HG03342 (cell line): ENCODE data around the gene KLK11.

Experiments
- ATAC-seq: cut with Tn5 transposase; IDR thresholded peaks from one replicate; pipeline ENCODE4 v1.9.1; 2021; ENCODE audit warnings: mild to moderate bottlenecking, moderate library complexity; ENCODE audit not compliant: unreplicated experiment

The KLK11 gene, protein sequence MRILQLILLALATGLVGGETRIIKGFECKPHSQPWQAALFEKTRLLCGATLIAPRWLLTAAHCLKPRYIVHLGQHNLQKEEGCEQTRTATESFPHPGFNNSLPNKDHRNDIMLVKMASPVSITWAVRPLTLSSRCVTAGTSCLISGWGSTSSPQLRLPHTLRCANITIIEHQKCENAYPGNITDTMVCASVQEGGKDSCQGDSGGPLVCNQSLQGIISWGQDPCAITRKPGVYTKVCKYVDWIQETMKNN

GRCh38 chr19:51026554-51026831 is at the start of gene KLK11:
TSS of gene KLK11 (minus strand) at chr19:51026616. CDS start at chr19:51025631, 985 bp downstream.
- ATAC-seq = no peak

DNA sequence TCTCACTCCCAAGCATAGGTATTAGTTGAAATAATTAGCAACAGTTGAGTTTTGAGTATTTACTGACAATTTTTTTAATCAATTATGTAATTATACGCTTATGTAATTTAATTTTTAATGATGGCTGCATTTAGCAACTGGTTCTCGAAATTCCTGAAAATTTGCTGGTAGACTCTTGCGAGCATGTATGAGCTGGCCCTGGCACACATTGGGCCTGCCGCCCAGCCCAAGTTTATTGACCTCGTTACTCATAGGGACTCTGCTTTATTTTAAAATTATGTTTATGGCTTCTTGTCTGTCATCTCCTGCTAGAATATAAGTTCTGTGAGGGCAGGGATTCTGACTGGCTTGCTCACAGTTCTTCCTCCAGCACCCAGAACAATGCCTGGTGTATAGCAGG is 49.6 kb upstream of the KLK11 start:
- no peak for ATAC-seq

DNA sequence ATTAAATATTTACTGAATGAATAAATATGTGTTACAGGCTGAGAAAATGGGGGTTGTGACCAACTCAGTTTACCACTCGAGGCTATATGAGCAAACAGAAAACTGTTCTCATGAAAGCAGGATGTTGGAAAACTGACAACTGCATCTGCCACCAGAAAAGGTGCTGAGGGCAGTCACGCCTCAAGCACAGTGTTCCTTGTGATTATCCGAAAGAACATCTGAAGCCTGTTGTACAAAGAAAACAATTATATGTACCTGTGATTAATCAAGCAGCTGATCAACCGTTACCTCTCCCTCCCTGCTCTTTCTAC is 44.6 kb upstream of the KLK11 start:
- no peak for ATAC-seq

DNA sequence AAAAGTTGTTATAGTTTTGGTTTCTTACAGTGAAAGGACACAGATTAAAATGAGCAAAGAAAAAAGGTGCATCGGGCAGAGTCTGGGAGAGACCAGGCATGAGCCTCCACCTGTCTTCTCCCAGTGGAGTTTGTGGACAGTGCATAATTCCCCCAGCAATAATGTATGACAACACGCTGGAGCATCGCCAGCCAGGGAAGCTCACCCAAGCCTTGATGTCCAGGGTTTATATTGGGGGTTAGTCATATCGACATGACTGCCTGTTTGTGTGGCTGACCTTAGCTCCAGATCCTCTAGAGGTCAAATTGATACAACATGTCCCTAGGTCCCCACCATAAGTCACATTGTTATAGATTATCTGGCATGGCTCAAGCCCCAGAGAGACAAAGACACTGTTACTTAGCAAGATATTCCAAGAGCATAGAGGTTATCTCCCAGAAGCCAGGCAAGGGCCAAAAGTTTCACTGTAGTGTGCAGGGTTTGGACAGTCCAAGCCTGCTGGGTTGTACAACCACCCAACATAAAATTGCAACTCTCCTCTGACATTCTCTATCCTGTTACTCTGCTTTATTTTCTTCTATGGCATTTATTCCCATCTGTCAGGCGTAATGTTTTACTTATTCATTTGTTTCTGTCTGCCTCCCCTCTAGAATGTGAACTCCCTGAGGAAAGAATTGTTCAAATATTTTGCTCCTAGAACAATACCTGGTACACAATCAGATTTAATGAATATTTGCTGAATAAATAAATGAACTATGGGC is 44.1 kb upstream of the KLK11 start:
- no peak for ATAC-seq

- ATAC-seq = no peak
Measured at GRCh38 chr19:51066393-51067186, 40.2 kb upstream of the KLK11 start.

- no peak for ATAC-seq
Measured at GRCh38 chr19:51065221-51065960, 39.0 kb upstream of the KLK11 start.

- no peak for ATAC-seq
Measured at GRCh38 chr19:51064534-51065220, 38.3 kb upstream of the KLK11 start, which contains the start of gene KLK13. TSS of gene KLK13 (minus strand) at chr19:51065092. CDS start at chr19:51065067, 25 bp downstream.

GRCh38 chr19:51063664-51064063 is 37.2 kb upstream of the KLK11 start:
- ATAC-seq = no peak

DNA sequence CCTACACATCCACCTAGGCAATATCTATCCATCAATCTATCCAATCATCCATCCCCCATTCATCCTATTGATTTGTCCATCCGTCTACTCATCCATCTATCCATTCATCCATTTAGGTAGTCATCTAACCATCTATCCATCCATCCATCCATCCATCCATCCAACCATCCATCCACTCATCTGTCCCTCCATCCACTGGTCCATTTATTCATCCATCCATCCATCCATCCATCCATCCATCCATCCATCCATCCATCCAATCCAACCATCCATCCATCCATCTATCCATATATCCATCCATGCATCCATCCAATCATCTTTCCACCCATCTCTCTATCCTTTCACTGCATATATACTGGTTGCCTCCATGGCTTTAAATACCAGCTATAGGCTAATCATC is 34.6 kb upstream of the KLK11 start:
- no peak for ATAC-seq

GRCh38 chr19:51060336-51060735 is 33.9 kb upstream of the KLK11 start:
- ATAC-seq = no peak

- ATAC-seq = no peak
Measured at GRCh38 chr19:51059715-51060114, 33.3 kb upstream of the KLK11 start.

GRCh38 chr19:51055866-51056265 is 29.4 kb upstream of the KLK11 start:
- ATAC-seq = no peak

GRCh38 chr19:51047031-51047335 is 20.6 kb upstream of the KLK11 start:
- no peak for ATAC-seq

DNA sequence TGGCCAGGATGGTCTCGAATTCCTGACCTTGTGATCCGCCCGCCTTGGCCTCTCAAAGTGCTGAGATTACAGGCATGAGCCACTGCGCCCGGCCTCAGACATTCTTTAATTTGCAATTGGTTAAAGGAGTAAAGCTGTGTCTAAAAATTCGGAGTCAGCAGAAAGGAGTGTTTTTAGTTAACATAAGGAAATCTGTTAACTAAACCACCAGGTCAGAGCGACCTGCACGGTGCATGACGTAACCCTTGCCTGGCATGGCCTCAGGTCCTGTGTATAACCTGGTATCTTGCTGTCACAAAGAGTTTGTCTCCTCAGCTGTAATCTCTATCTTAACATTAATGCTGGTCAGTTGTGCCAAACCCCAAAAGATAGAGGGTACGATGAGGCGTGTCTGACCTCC is 17.9 kb upstream of the KLK11 start:
- ATAC-seq = no peak

GRCh38 chr19:51043497-51043896 is 17.1 kb upstream of the KLK11 start:
- ATAC-seq = no peak

DNA sequence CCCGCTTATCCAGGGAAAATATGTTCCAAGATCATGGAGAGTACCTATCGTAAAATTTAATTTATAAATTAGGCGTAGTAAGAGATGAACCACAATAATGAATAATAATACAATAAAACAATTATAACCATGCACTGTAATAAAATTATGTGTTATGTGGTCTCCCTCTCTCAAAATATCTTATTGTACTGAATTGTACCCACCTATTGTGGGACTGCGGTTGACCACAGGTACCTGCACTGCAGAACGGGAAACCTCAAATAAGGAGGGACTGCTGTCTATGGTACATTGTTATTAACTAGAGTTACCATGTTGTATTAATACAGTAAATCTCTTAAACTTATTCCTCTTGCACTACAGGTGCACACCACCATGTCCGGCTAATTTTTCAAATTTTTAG is 13.7 kb upstream of the KLK11 start:
- ATAC-seq = no peak

GRCh38 chr19:51036519-51036918 is 10.1 kb upstream of the KLK11 start:
- ATAC-seq = no peak

DNA sequence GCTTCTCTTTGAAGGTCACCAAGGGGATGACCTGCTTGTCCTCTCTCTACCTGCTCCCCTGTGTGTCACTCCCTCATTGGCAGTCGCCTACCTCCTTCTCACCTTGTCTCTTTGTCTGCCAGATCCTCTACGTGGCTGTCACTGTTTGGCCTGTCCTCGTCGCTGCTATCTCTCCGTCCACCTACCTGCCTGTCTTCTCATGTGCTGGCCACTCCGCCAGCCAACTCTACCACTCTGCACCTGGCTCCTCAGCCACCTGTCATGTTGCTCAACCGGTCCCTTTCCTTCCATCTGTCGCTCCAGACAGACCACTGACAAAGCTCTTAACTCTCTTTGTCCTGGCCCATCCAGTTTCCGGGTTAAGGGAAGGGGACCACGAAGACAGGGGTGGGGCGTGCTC is 8.3 kb upstream of the KLK11 start, which contains the start of gene KLK12:
TSS of gene KLK12 (minus strand) at position 299 of the 400 bp plus-strand sequence. CDS start 381 bp downstream, outside the sequence.
- no peak for ATAC-seq

DNA sequence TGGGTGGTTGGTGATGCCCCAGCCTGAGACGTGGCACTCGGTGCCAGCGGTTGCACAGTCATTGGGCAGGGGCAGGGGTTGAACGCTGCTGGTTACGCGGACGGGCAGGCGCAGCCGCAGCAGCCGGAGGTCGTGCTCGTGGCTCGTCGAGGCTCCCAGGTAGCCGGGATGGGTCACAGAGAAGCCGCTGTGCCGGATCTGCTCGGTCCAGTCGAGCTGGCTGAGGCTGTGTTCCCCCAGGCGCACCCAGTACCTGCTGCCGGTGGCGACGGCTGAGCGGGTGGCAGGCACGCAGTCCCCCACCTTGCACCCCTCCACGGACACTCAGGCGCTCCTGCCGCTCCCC is 5.4 kb upstream of the KLK11 start:
- ATAC-seq = no peak

DNA sequence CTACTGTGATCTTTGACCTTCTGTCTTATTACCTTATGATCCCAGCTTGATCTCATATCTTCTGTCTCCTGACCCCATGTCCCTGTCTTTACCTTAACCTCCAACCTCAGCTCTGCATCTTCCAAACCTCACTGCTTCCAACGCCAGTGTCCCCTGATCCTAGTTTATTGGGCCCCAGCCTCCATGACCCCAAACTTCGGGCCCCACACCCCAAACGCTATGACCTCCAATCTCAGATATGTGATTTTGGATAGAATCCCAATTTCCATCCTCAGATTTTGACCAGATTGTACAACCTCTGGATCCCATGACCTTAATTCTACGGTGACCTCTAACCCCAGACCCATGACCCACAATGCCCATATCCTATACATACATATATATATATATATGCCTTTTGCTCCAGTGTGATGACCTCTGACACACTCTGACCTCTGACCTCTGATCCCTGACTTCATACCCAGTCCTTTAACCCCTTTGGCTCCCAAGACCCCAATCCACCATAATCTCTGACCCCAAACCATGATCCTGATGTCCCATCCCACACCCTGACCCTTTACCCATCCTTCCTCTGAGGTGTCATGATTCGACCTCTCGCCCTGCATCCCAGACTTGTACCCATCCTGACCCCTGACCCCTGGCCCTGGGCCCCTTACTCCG is 4.9 kb upstream of the KLK11 start:
- no peak for ATAC-seq
